H1 (cell line): ENCODE results near the gene FHIT. TPM values are rescaled to one million over a fixed set of nuclear protein-coding genes. Genes with fewer than 3 reads are reported as not detected.

Experiments used
- ATF3 ChIP-seq: IDR thresholded peaks from 2 replicates; pipeline ENCODE4 v1.6.1; 2011; ENCODE audit warnings: low read depth, mild to moderate bottlenecking, low read length; ENCODE audit not compliant: insufficient read depth
- BCL11A ChIP-seq, 2 experiments: IDR thresholded peaks; one replicate each; pipeline ENCODE4 v1.6.1; 2011; ENCODE audit warnings: low read depth in 2 of 2, low read length in 2 of 2, mild to moderate bottlenecking in 2 of 2
- CHD7 ChIP-seq: fragments of 300-600 bp; sonication (generic); IDR thresholded peaks from 2 replicates; pipeline ENCODE4 v1.7.1; 2012; ENCODE audit warnings: low read length, moderate library complexity, mild to moderate bottlenecking, inconsistent platforms; ENCODE audit not compliant: insufficient replicate concordance
- MAX ChIP-seq: IDR thresholded peaks from 2 replicates; pipeline ENCODE4 v1.6.1; 2012; ENCODE audit warnings: inconsistent platforms
- NRF1 ChIP-seq: IDR thresholded peaks from 2 replicates; pipeline ENCODE4 v1.6.1; 2011; ENCODE audit warnings: mild to moderate bottlenecking, low read depth, low read length, improper control_type of control experiment
- SIN3A ChIP-seq, 2 experiments: IDR thresholded peaks in 1 of 2; conservative IDR thresholded peaks in 1 of 2; 2 replicates each; pipeline ENCODE4 v1.6.1; 2011 to 2012; ENCODE audit warnings: low read length in 2 of 2, improper control_type of control experiment in 1 of 2, low read depth in 1 of 2, mild to moderate bottlenecking in 1 of 2
- polyA plus RNA-seq, 7 experiments: library from polyadenylated mRNA; depleted of rRNA in 3 of 7; stranded (reverse) in 5 of 7; unstranded in 2 of 7; fragments of >200 nt in 5 of 7; fragments of 200-250 nt in 2 of 7; gene quantifications; 1 replicate in 5 of 7; 2 replicates in 1 of 7; 4 replicates in 1 of 7; pipeline versions ENCODE4 v1.2.1 to v1.2.3, GENCODE V29; 2011 to 2013; ENCODE audit warnings: missing spikeins in 2 of 7, mixed read lengths in 2 of 7
- total RNA-seq: library from RNA; stranded (reverse); fragmentation: NEBNext Ultra II Directional; extraction: Animal tissue kit (Norgen Biotek cat#: 25700); gene quantifications from 2 replicates; pipeline ENCODE4 v1.2.1, GENCODE V29; 2021

Gene FHIT
- total and polyA plus RNA-seq, 2 of the 8 experiments (the other 6 are each of a cell fraction or from before 2014, with no cell fraction given): 1.2 to 3.2 TPM

GRCh38 chr3:60957541-60957940 lies 293.7 kb downstream of the FHIT start (continued):
- TF ChIP-seq CHD7 (no peak), BCL11A (IDR thresholded peaks at IDR 0.05; ENCODE audit: low read depth in 2 of 2, low read length in 2 of 2) (no peak), NRF1 (no peak), SIN3A (conservative IDR thresholded peaks at IDR 0.05 in 1 of 2, IDR thresholded peaks at IDR 0.05 in 1 of 2; ENCODE audit: low read depth in 1 of 2, low read length in 2 of 2) (no peak), MAX (no peak), ATF3 (no peak)
